IMR-90 (cell line): ENCODE measurements around the gene PSMD1. TPM values are rescaled to one million over a fixed set of nuclear protein-coding genes. Genes with fewer than 3 reads are reported as not detected.

Experiments used
- ATAC-seq: fragments of 200-7000 bp; cut with Tn5 transposase; 2 replicates; pipeline ENCODE4 v1.9.1; 2020; ENCODE audit warnings: low read depth, mild to moderate bottlenecking, moderate library complexity
- BruUV-seq: library from RNA; stranded (reverse); fragments of 400-500 nt; replicated peaks from 2 replicates; lab custom pipeline; 2021; lab: Mats Ljungman, UMichigan
- CTCF ChIA-PET: fragments of 300-600 bp; formaldehyde crosslinking; extraction: SDS; loops from one replicate; lab custom pipeline; 2021; ENCODE audit warnings: antibody characterized with exemption; lab: Yijun Ruan, JAX
- POLR2A ChIA-PET: fragments of 300-600 bp; sonication (Branson Sonifier 250); formaldehyde crosslinking; loops from one replicate; lab custom pipeline; 2022; ENCODE audit warnings: antibody characterized with exemption; ENCODE audit not compliant: unreplicated experiment; lab: Charles Lee
- DNase-seq: peaks from one replicate; pipeline ENCODE4 v3.0.0; 2013
- H2AFZ ChIP-seq: replicated peaks from 2 replicates; pipeline ENCODE3; 2013; ENCODE audit warnings: low read length, mild to moderate bottlenecking; ENCODE audit not compliant: poor library complexity
- H2AK5ac ChIP-seq: 2 replicates; pipeline ENCODE4 v1.6.1; 2013; ENCODE audit warnings: low read depth, low read length, inconsistent platforms
- H2AK9ac ChIP-seq: replicated peaks from 2 replicates; pipeline ENCODE3; 2013; ENCODE audit warnings: mild to moderate bottlenecking, low read depth, low read length, moderate library complexity; ENCODE audit not compliant: poor library complexity
- H2BK120ac ChIP-seq: 2 replicates; pipeline ENCODE4 v1.6.1; 2013; ENCODE audit warnings: low read depth, low read length, inconsistent platforms
- H2BK15ac ChIP-seq: 3 replicates; pipeline ENCODE4 v1.6.1; 2013; ENCODE audit warnings: low read depth, low read length, inconsistent platforms
- H2BK20ac ChIP-seq: 2 replicates; pipeline ENCODE4 v1.6.1; 2013; ENCODE audit warnings: low read depth, mild to moderate bottlenecking, inconsistent platforms, low read length, moderate library complexity
- H2BK5ac ChIP-seq: 2 replicates; pipeline ENCODE4 v1.6.1; 2013; ENCODE audit warnings: mild to moderate bottlenecking, low read depth, low read length, inconsistent platforms; ENCODE audit not compliant: poor library complexity, severe bottlenecking
- H3K14ac ChIP-seq: replicated peaks from 2 replicates; pipeline ENCODE4 v1.6.1; 2013; ENCODE audit warnings: low read depth, low read length, inconsistent platforms
- H3K18ac ChIP-seq: 2 replicates; pipeline ENCODE4 v1.6.1; 2013; ENCODE audit warnings: low read depth, low read length, control low read depth
- H3K23ac ChIP-seq: 2 replicates; pipeline ENCODE4 v1.6.1; 2013; ENCODE audit warnings: low read depth, low read length, inconsistent platforms
- H3K27ac ChIP-seq: 2 replicates; pipeline ENCODE4 v1.5.1; 2013; ENCODE audit warnings: mild to moderate bottlenecking, control low read depth, low read length; ENCODE audit not compliant: insufficient read depth
- H3K27me3 ChIP-seq: 2 replicates; pipeline ENCODE4 v1.6.1; 2013; ENCODE audit warnings: low read length; ENCODE audit not compliant: control insufficient read depth, insufficient read depth
- H3K36me3 ChIP-seq: 2 replicates; pipeline ENCODE4 v1.6.1; 2013; ENCODE audit warnings: low read length, mixed read lengths; ENCODE audit not compliant: control insufficient read depth, insufficient read depth
- H3K4ac ChIP-seq: 2 replicates; pipeline ENCODE4 v1.6.1; 2013; ENCODE audit warnings: low read depth, low read length, inconsistent platforms
- H3K4me1 ChIP-seq: 2 replicates; pipeline ENCODE4 v1.6.1; 2013; ENCODE audit warnings: low read length, mixed read lengths; ENCODE audit not compliant: control insufficient read depth, insufficient read depth
- H3K4me2 ChIP-seq: 2 replicates; pipeline ENCODE4 v1.6.1; 2013; ENCODE audit warnings: low read depth, mild to moderate bottlenecking, control low read depth, low read length, moderate library complexity
- H3K4me3 ChIP-seq: 2 replicates; pipeline ENCODE4 v1.5.1; 2013; ENCODE audit warnings: low read depth, mild to moderate bottlenecking, control low read depth, low read length, moderate library complexity; ENCODE audit not compliant: insufficient read depth
- H3K56ac ChIP-seq: 2 replicates; pipeline ENCODE4 v1.6.1; 2013; ENCODE audit warnings: low read length, inconsistent platforms; ENCODE audit not compliant: insufficient read depth; ENCODE audit errors: extremely low read depth
- H3K79me1 ChIP-seq, 2 experiments: 2 replicates each; pipeline ENCODE4 v1.6.1; 2013; ENCODE audit warnings: low read length in 2 of 2, inconsistent platforms in 1 of 2, low read depth in 1 of 2
- H3K9ac ChIP-seq: 2 replicates; pipeline ENCODE4 v1.6.1; 2013; ENCODE audit warnings: low read depth, low read length, control low read depth
- H3K9me1 ChIP-seq: 2 replicates; pipeline ENCODE4 v1.6.1; 2013; ENCODE audit warnings: low read length, inconsistent platforms; ENCODE audit not compliant: insufficient read depth
- H3K9me3 ChIP-seq: 2 replicates; pipeline ENCODE4 v1.6.1; 2013; ENCODE audit warnings: low read length; ENCODE audit not compliant: control insufficient read depth, insufficient read depth
- H4K20me1 ChIP-seq: 2 replicates; pipeline ENCODE4 v1.6.1; 2013; ENCODE audit warnings: low read length, inconsistent platforms; ENCODE audit not compliant: insufficient read depth
- H4K5ac ChIP-seq: 2 replicates; pipeline ENCODE4 v1.6.1; 2013; ENCODE audit warnings: mild to moderate bottlenecking, low read depth, low read length, control low read depth
- H4K8ac ChIP-seq, 2 experiments: 2 replicates each; pipeline ENCODE4 v1.6.1; 2013; ENCODE audit warnings: low read depth in 2 of 2, low read length in 2 of 2, control low read depth in 1 of 2, inconsistent platforms in 1 of 2
- H4K91ac ChIP-seq: 2 replicates; pipeline ENCODE4 v1.6.1; 2013; ENCODE audit warnings: low read depth, low read length, inconsistent platforms; ENCODE audit not compliant: insufficient read depth
- USF2 ChIP-seq: fragments of 150-350 bp; IDR thresholded peaks from 2 replicates; pipeline ENCODE4 v1.6.1; 2017; ENCODE audit warnings: mild to moderate bottlenecking, antibody characterized with exemption, low read length, low read depth
- WGBS, 2 experiments: methylation state at CpG; one replicate each; pipeline versions ENCODE4 v1.1.5 to v1.1.7; 2013; ENCODE audit warnings: missing lambda C conversion rate in 2 of 2; ENCODE audit not compliant: insufficient read length in 1 of 2; ENCODE audit errors: extremely low coverage in 2 of 2; 5-methylcytosine and 5-hydroxymethylcytosine counted together
- dilution Hi-C: fragments of 300-500 bp; cut with HindIII; formaldehyde crosslinking; loops from one replicate; pipeline ENCODE4 v1.14.3; 2018; ENCODE audit warnings: low sequenced_read_pairs; ENCODE audit not compliant: unreplicated experiment
- in situ Hi-C: fragments of 300-500 bp; cut with MboI; formaldehyde crosslinking; loops from 3 replicates; pipeline ENCODE4 v1.14.3; 2019; ENCODE audit warnings: low sequenced_read_pairs, inconsistent platforms, mixed read lengths
- intact Hi-C: fragments of 100-400 bp; cut with micrococcal nuclease; formaldehyde crosslinking; loops from 2 replicates; pipeline ENCODE4 v1.10.0; 2022
- polyA plus RNA-seq, 3 experiments: library from polyadenylated mRNA; depleted of rRNA; stranded (reverse); fragments of >200 nt; gene quantifications; 2 replicates each; pipeline ENCODE4 v1.2.3, GENCODE V29; 2012; ENCODE audit warnings: low replicate concordance in 1 of 3
- total RNA-seq: library from RNA; depleted of rRNA; stranded (reverse); fragments of >200 nt; gene quantifications from 2 replicates; pipeline ENCODE4 v1.2.3, GENCODE V29; 2012

Gene PSMD1
- total and polyA plus RNA-seq, 2 of the 4 experiments (the other 2 are of a cell fraction), result 89.8 to 181 TPM

DNA sequence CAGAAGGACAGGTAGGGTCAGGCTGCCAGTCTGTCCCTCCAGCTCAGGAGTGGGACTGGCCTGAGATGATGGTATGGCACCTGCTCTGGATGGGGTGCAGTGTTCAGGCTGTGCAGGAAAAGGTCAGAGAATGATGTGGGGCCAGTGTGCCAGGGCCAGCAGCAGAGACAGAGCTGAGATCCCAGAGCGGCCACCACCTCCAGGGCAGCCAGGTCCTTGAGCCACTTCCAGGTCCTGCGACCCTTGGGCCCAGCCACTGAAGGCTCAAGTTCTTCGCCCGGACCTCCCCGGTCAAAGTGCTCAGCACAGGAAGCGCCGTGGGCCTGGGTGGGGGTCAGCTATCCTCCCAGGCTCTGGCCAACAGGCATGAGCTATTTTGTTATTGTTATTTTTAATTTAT, 129.7 kb downstream of the PSMD1 start:
- peaks cover 8% of the 10 kb centered on the region; the same call in 1 of the 2 replicates for H3K4me1 ChIP-seq
- no peak overlapping the region for H3K9ac ChIP-seq
- no peak overlapping the region for H2AFZ ChIP-seq
- H3K4ac ChIP-seq, result peak overlapping the region; percentile 55; the same call in 1 of the 2 replicates
- no peak overlapping the region for H3K27ac ChIP-seq
- peak overlapping the region; percentile 47 for H2BK120ac ChIP-seq
- H3K56ac ChIP-seq, result no peak overlapping the region
- peak overlapping the region; percentile 43; the same call in 1 of the 2 replicates for H2AK5ac ChIP-seq
- no TSS peak for BruUV-seq
- 0 out of 2 replicates have a peak overlapping the region, but pooled peaks have one; percentile 34 for H3K14ac ChIP-seq
- no peaks in the 10 kb centered on the region for H3K79me1 ChIP-seq
- H2BK15ac ChIP-seq, result peak overlapping the region; percentile 65; the same call in 1 of the 3 replicates
- H4K91ac ChIP-seq, result peak overlapping the region; percentile 38; the same call in 1 of the 2 replicates
- dilution Hi-C loops, result no loop called here
- POLR2A ChIA-PET, result no interaction called here
- H3K4me2 ChIP-seq, result no peak overlapping the region
- CTCF ChIA-PET, result interaction anchor here (1.3 to 1.7 kb wide), 2 partner anchors 82 to 84 kb away, joined by 3 to 5 read pairs; no protein-coding TSS in a partner anchor
- no peak overlapping the region for H3K18ac ChIP-seq
- ATAC-seq, result no peak
- 83% methylated on average over 1 of the region's 7 CpGs; no CpG with 5 or more reads in 1 of the 2 experiments for WGBS, 2 experiments
- H3K4me3 ChIP-seq, result no peak overlapping the region
- no peaks in the 10 kb centered on the region for H3K9me3 ChIP-seq
- no peak for TF ChIP-seq USF2
- peak overlapping the region; percentile 21 for H2AK9ac ChIP-seq
- H4K20me1 ChIP-seq, result no peaks in the 10 kb centered on the region
- no peak overlapping the region for H3K23ac ChIP-seq
- H3K9me1 ChIP-seq, result no peaks in the 10 kb centered on the region
- no peak overlapping the region for H2BK5ac ChIP-seq
- DNase-seq, result no peak
- H4K5ac ChIP-seq, result no peak overlapping the region; the same call in 1 of the 2 replicates
- no peak overlapping the region for H4K8ac ChIP-seq
- no peaks in the 10 kb centered on the region for H3K36me3 ChIP-seq
- intact Hi-C loops, result no loop called here
- peak overlapping the region; percentile 35 for H2BK20ac ChIP-seq
- H3K27me3 ChIP-seq, result no peaks in the 10 kb centered on the region
- in situ Hi-C loops, result no loop called here
